Activated naive CD4-positive, alpha-beta T cell treated with anti-CD3 and anti-CD28 coated beads, Interleukin-2, amount 50 U/mL, for 16 hours (primary cell): ENCODE measurements around the gene KCNIP4.

Source experiments
- DNase-seq: peaks from one replicate; pipeline ENCODE4 v3.0.0-alpha.2; 2020

KCNIP4 gene

GRCh38 chr4:21835712-21836111 is 112.9 kb downstream of the KCNIP4 start:
- DNase-seq = no peak

- no peak for DNase-seq
Observed at GRCh38 chr4:21830272-21830671, 118.3 kb downstream of the KCNIP4 start.

GRCh38 chr4:21827575-21827974 is 121.0 kb downstream of the KCNIP4 start:
- DNase-seq = no peak

- no peak for DNase-seq
Observed at GRCh38 chr4:21826071-21826470, 122.5 kb downstream of the KCNIP4 start.

GRCh38 chr4:21819086-21819485 is 129.5 kb downstream of the KCNIP4 start:
- no peak for DNase-seq

- no peak for DNase-seq
Observed at GRCh38 chr4:21815651-21816377, 132.8 kb downstream of the KCNIP4 start.

GRCh38 chr4:21811565-21811964 is 137.0 kb downstream of the KCNIP4 start:
- no peak for DNase-seq

- no peak for DNase-seq
Observed at GRCh38 chr4:21806991-21807390, 141.6 kb downstream of the KCNIP4 start.

GRCh38 chr4:21802406-21802805 is 146.2 kb downstream of the KCNIP4 start:
- DNase-seq = no peak

GRCh38 chr4:21801661-21802385 is 146.7 kb downstream of the KCNIP4 start:
- DNase-seq = no peak

GRCh38 chr4:21795091-21795490 is 153.5 kb downstream of the KCNIP4 start:
- no peak for DNase-seq

- DNase-seq = no peak
Observed at GRCh38 chr4:21792736-21793135, 155.8 kb downstream of the KCNIP4 start.

GRCh38 chr4:21790438-21791029 is 158.0 kb downstream of the KCNIP4 start:
- DNase-seq = no peak

- no peak for DNase-seq
Observed at GRCh38 chr4:21780148-21780547, 168.4 kb downstream of the KCNIP4 start.

GRCh38 chr4:21778702-21779101 is 169.9 kb downstream of the KCNIP4 start:
- no peak for DNase-seq

GRCh38 chr4:21775703-21776102 is 172.9 kb downstream of the KCNIP4 start:
- no peak for DNase-seq

- DNase-seq = no peak
Observed at GRCh38 chr4:21769404-21770147, 179.0 kb downstream of the KCNIP4 start.

GRCh38 chr4:21768349-21769310 is 179.9 kb downstream of the KCNIP4 start:
- DNase-seq = no peak

- DNase-seq = peak; percentile 11
Observed at GRCh38 chr4:21765810-21766407, 182.7 kb downstream of the KCNIP4 start.

- no peak for DNase-seq
Observed at GRCh38 chr4:21763855-21764254, 184.7 kb downstream of the KCNIP4 start.

GRCh38 chr4:21757248-21757647 is 191.3 kb downstream of the KCNIP4 start:
- DNase-seq = no peak
